Central memory CD4-positive, alpha-beta T cell (primary cell): ENCODE data around the gene NETO1.

Experiments
- DNase-seq: peaks from one replicate; pipeline ENCODE4 v3.0.0; 2022

Gene NETO1

DNA sequence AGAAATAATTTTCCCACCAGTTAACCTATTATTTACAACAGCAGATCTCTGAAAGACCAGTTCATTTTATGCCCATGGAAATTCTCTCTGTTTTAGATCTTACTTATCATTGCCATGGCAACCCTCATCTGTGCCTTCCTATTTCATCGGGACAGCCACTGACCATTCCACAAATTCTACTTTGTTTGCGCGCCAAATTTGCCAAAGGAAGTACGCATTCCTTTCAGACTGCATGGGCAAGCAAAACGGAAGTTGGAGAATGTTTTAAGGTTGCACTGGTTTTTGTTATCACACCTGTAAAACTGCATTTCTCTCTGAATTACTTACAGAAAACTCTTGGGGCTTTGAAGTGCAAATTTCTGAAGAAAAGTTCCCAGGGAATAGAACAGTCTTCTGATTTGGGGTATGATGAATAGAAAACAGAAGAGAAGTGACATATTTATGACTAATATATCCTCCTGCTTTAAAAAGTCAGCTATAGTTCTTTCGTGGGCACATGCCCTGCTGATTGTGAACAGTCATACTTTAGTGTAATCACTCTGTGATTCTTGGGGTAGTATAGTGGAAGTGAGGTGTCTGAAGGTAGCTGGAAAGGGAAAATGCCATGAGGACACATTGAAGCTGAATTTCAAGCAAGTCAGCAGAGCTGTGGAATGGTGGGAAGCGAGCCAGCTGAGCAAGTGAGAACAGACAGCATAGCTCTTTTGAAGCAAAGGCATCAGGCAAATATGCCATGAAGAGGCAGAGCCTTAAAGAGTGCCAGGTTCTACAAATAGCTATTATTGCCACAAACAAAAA, 20.9 kb downstream of the NETO1 start:
- no peak for DNase-seq

DNA sequence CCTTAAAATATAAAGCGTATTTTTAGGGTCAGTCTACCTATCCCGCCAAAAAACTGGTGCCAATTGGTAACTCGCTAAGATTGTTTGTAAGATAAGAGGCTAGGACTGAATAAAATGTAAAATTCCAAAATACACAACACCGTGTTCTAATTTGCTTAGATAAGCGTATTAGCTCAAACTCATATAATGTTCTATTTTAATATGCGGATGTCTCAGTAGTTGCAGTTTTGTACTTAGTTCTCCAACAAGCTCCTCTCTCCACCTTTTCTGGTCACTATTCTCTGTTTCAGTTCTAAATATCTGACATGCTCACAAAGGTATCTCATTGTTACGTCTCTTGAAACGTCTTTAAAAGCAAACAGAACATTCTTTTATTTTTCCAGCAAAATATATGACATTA, 24.0 kb downstream of the NETO1 start:
- DNase-seq: no peak

DNA sequence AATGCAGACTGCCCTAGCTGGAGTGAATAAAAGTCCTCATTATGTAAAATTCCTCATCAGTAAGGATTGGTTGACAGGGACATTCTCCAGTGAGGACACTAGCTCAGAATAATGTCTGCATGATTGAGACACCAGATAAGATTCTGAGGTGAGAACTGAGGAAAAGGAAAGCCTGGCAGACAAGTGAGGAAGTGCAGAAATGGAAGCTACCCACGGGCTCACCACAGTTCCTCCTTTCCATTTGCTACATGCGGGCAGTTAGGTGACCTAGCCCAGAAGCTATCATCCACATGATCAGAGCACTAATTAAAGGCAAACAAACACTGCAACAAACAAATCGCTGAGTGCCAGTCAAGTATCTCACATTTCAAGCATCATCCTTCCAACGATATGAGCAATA, 27.7 kb downstream of the NETO1 start:
- no peak for DNase-seq

- DNase-seq: no peak
Measured at GRCh38 chr18:72834731-72835130, 33.1 kb downstream of the NETO1 start.

DNA sequence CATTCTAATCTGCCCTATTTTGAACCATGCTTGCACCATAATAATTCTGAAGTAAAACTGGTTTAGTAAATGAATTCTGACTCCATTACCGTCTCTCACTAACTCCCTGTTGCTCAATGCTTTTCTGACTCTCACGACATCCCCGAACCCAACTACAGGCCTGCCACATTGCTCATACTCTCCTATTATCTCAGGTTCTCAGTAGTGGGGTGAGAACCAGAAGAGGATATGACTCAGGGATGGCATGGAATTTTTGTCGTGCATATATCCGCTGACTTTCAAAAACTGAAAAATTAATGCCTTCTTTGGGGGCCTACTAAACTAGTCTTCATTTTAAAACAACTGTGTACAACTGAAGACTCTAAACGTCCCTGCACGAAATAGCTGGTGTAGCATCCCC, 34.3 kb downstream of the NETO1 start:
- DNase-seq: no peak

DNA sequence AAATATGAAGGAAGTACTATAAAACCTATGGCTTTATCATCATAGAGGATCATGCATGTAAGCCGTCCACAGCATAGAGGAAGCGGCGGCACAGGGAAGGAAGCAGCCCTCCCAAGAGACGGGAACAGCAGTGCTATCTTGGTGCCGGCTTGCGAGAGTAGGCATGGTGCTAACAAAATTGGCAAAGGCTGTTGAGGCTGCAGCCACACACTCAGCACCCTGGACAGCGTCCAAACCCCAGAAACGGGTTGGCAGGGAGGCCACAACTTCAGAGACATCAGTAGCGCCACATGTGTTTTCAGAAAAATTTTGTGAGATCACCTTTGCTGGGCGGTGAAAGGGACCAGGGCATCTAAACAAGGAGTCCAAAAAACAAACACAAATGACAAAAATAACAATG, 37.7 kb downstream of the NETO1 start:
- no peak for DNase-seq

GRCh38 chr18:72828601-72829000, 39.2 kb downstream of the NETO1 start:
- DNase-seq: no peak

DNA sequence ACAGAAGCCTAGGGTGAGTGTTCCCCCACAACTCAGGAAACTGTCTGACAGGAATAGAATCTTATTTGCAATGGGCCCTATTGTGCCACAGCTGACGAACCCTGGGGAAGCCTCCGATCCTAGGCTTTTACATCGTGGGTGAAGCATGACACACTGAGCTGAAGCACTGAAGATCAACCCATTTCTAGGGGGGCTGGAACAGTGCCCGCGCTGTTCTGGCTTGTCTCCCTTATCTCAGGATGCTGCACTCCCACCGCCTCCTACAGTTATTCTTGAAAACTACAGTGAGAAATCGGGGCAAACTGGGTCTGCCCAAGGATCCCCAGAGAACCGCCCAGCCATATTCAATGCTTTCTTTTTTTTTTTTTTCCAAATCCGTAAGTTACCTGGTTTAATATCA, 41.1 kb downstream of the NETO1 start:
- no peak for DNase-seq

DNA sequence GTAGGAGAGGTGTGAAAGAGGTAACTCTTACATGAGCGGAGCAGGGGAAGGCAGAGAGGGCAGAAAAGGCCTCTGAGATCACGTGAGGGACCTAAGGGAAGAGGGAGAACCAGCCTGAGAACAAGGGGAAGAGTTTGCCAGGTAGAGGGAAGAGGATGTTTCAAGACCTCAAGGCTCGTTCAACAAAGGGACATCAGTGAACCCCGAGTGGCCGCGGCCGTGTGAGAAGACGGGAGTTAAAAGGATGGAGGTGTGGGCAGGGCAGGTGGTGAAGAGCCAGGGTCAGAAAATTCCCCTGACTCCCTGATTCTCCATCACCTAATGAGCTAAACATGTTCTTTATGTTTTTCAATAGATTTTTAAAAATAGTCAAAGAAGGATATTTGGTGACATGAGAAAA, 44.4 kb downstream of the NETO1 start:
- no peak for DNase-seq

- DNase-seq: no peak
Measured at GRCh38 chr18:72822202-72822601, 45.6 kb downstream of the NETO1 start.

DNA sequence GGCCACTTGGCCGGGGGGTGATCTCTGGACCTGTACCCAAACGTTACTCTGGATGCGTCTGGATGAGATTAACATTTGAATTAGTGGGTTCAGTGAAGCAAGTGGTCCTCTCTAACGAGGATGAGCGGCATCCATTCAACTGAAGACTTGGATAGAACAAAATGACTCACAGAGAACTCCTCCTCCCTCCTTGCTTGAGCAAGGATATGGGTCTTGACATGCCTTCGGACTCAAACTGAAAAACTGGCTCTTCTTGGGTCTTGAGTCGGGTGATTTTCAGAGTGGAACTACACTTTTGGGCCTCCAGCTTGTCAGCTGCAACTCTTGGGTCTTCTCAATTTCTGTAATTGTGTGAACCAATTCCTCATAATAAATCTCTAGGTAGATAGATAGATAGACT, 47.2 kb downstream of the NETO1 start:
- DNase-seq: no peak

- DNase-seq: no peak
Measured at GRCh38 chr18:72819050-72819449, 48.7 kb downstream of the NETO1 start.

- no peak for DNase-seq
Measured at GRCh38 chr18:72811047-72811446, 56.7 kb downstream of the NETO1 start.

DNA sequence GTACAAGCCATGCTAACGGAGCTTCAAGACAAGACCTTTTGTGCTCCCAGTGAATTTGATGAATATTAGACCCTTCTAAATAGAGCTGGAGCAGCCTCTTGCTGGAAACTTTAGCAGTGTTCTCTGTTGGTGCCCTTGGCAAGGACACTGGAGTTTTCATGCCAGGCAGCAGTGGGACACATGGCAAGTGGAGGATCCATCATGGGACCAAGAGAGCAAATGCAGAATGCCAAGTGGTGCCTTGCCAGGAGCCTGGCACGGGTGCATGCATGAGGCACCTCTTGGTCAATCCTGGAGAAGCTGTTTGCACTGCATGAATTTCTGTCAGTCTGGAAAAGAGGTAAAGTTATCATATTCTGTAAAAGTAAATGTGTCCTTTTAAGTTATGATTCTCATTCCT, 59.1 kb downstream of the NETO1 start:
- no peak for DNase-seq

GRCh38 chr18:72799106-72799505, 68.7 kb downstream of the NETO1 start:
- DNase-seq: no peak

DNA sequence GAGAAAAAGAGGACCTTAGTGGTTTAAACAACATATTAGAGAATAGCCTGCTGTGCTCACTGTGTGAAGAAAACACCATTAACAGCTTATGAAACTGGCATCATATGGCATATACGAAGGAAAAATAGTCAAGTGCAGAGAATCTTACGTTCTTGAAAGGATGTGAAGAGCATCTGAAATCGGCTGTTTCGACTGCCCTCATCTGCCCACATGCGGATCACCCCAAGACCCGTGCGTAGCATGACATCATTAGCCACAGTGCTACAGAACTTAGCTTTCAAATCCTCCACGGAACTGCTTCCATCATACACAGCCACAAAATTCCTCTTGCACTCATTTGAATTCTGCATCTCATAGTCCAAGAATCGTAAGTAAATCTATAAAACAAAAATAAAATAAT, 84.3 kb downstream of the NETO1 start:
- DNase-seq: no peak

DNA sequence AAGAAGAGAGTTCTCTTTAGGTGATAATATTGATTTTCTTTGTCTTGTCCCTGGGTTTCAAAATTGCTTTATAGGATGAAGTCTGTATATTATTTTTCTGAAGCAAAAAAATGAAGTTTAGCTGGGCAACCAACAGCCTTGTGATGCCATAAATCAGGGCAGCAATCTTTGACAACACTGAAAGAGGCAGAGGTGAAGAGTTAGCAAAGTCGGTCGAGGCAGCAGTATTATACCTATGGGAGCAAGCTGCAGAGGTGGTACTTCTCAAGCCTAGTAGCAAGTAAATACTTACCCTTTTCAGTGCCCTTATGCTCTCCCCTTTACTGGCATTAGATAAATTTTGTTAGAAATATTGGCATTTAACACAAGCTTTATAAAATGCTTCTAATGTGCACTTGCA, 92.9 kb downstream of the NETO1 start:
- no peak for DNase-seq

- no peak for DNase-seq
Measured at GRCh38 chr18:72772916-72773315, 94.9 kb downstream of the NETO1 start.

DNA sequence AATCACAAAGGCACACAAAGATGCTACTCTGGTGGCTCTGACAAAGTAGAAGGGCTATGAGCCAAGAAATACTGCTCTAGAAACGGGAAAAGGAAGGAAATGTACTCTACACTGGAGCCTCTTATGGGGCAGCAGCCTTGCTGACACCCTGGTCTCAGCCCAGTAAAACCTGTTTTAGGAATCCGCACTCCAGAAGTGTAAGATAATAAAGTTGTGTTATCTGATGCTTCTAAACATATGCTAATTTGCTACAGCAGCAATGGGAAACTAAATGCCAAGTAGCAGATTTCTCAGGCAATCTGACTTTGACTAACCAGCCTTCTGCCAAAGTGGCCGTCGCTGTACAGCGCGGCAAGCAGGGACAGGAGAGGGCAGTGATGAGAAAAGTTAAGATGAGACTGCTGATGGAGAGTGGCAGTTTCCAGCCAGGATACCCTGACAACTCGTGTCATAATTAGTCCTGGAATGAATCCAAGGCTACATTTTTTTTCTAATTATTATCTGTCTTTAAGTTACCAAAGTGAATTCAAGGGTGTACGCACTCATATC, 99.0 kb downstream of the NETO1 start:
- no peak for DNase-seq

- no peak for DNase-seq
Measured at GRCh38 chr18:72762515-72763122, 105.2 kb downstream of the NETO1 start.

- no peak for DNase-seq
Measured at GRCh38 chr18:72752220-72752619, 115.6 kb downstream of the NETO1 start.

DNA sequence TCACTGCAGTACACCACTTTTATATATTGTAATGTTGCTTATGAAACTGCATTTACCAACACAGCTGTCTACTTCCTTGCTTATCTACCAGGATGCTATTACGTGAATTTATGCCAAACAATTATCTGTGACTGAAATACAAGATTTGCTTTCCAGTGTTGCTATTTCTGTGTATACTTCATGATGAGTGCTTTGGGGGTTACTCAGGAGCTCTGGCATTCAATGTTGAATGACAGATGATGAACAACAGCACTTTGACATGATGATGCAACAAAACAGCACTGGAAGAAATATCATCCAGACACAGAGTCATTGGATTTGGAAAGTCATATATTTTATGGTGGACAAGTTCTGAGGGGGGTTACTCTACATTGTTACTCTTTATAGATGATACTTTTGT, 125.8 kb downstream of the NETO1 start:
- DNase-seq: no peak

- no peak for DNase-seq
Measured at GRCh38 chr18:72738136-72738535, 129.7 kb downstream of the NETO1 start.

DNA sequence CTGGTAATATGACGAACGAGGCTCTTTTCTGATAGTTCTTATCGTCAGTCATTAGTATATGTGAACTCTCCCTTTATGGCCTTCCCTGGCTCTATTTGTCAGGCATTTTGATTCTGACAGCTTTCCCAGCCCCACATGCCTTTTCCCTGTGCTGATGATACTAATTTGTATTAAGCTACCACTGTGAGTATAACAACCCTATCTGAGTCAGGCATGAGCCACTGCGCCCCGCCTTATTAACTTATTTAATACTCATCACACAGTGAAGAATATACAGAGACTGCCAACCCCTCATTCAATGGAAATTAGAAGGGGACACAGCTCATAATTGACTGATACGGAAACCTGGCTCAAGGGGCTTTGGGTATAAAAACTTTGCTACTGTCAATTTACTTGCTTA, 140.0 kb downstream of the NETO1 start:
- no peak for DNase-seq
